B cell (primary cell): ENCODE measurements around the gene TECR. TPM values are rescaled to one million over a fixed set of nuclear protein-coding genes. Genes with fewer than 3 reads are reported as not detected.

Experiments
- ATAC-seq: fragments of 200-7000 bp; cut with Tn5 transposase; one replicate; pipeline ENCODE4 v1.10.0; 2021; ENCODE audit warnings: low read depth, mild to moderate bottlenecking, moderate number of reproducible peaks, moderate library complexity
- CTCF ChIA-PET: fragments of 350-600 bp; sonication (Branson Sonifier 250); formaldehyde crosslinking; loops from one replicate; lab custom pipeline; 2021; ENCODE audit warnings: antibody characterized with exemption, inconsistent platforms; lab: Charles Lee
- POLR2A ChIA-PET: fragments of 350-600 bp; sonication (Branson Sonifier 250); formaldehyde crosslinking; loops from one replicate; lab custom pipeline; 2021; ENCODE audit warnings: antibody characterized with exemption; lab: Charles Lee
- DNase-seq: peaks from one replicate; pipeline ENCODE4 v3.0.0; 2013
- H2AFZ ChIP-seq: 2 replicates; pipeline ENCODE4 v1.6.1; 2012; ENCODE audit warnings: mild to moderate bottlenecking, low read depth, low read length; ENCODE audit not compliant: insufficient read depth, poor library complexity, severe bottlenecking
- H3K27ac ChIP-seq, 2 donors: 1 replicate in 1 of 2; 2 replicates in 1 of 2; pipeline ENCODE4 v1.5.1; 2012 to 2013; ENCODE audit warnings: low read length in 2 of 2, mild to moderate bottlenecking in 2 of 2, moderate library complexity in 1 of 2
- H3K27me3 ChIP-seq, 4 experiments: fragments of 200-600 bp in 1 of 4; sonication (generic) in 1 of 4; replicated peaks in 1 of 4; 1 replicate in 2 of 4; 2 replicates in 2 of 4; pipeline versions ENCODE4 v1.6.1 to v1.7.0; 2013 to 2016; ENCODE audit warnings: low read length in 3 of 4, mild to moderate bottlenecking in 2 of 4, mixed read lengths in 1 of 4, moderate library complexity in 1 of 4; ENCODE audit not compliant: insufficient read depth in 4 of 4, control insufficient read depth in 3 of 4; ENCODE audit errors: control extremely low read depth in 1 of 4
- H3K36me3 ChIP-seq, 2 experiments: replicated peaks in 1 of 2; 1 replicate in 1 of 2; 2 replicates in 1 of 2; pipeline versions ENCODE4 v1.6.1 to v1.7.1; 2013; ENCODE audit warnings: low read length in 1 of 2; ENCODE audit not compliant: insufficient read depth in 2 of 2, control insufficient read depth in 1 of 2; ENCODE audit errors: control extremely low read depth in 1 of 2, extremely low read depth in 1 of 2
- H3K4me1 ChIP-seq, 2 donors: fragments of 200-600 bp in 1 of 2; sonication (generic) in 1 of 2; 1 replicate in 1 of 2; 2 replicates in 1 of 2; pipeline versions ENCODE4 v1.5.1 to v1.6.1; 2013 to 2017; ENCODE audit warnings: low read length in 2 of 2; ENCODE audit not compliant: control insufficient read depth in 2 of 2, insufficient read depth in 2 of 2
- H3K4me2 ChIP-seq: replicated peaks from 2 replicates; pipeline ENCODE3; 2012; ENCODE audit warnings: mild to moderate bottlenecking, low read depth, low read length; ENCODE audit not compliant: poor library complexity, severe bottlenecking
- H3K4me3 ChIP-seq, 5 experiments: fragments of 200-600 bp in 1 of 5; sonication (generic) in 1 of 5; 1 replicate in 3 of 5; 2 replicates in 2 of 5; pipeline versions ENCODE4 v1.5.1 to v1.7.0; 2011 to 2016; ENCODE audit warnings: low read length in 4 of 5, mild to moderate bottlenecking in 4 of 5, low read depth in 2 of 5, control low read depth in 1 of 5, moderate library complexity in 1 of 5; ENCODE audit not compliant: insufficient read depth in 1 of 5; ENCODE audit errors: control extremely low read depth in 1 of 5, extremely low read depth in 1 of 5
- H3K79me2 ChIP-seq: fragments of 200-600 bp; sonication (generic); one replicate; pipeline ENCODE4 v1.6.0; 2016; ENCODE audit warnings: low read length; ENCODE audit not compliant: control insufficient read depth, insufficient read depth
- H3K9ac ChIP-seq: fragments of 200-600 bp; sonication (generic); 2 replicates; pipeline ENCODE4 v1.6.1; 2017; ENCODE audit warnings: mild to moderate bottlenecking, low read length, moderate library complexity
- H3K9me3 ChIP-seq, 3 donors: one replicate each; pipeline versions ENCODE4 v1.6.1 to v1.7.1; 2013; ENCODE audit warnings: low read length in 2 of 3; ENCODE audit not compliant: control insufficient read depth in 2 of 3, insufficient read depth in 1 of 3; ENCODE audit errors: control extremely low read depth in 1 of 3
- H4K20me1 ChIP-seq: 2 replicates; pipeline ENCODE4 v1.6.0; 2012; ENCODE audit warnings: mild to moderate bottlenecking, low read length; ENCODE audit not compliant: insufficient read depth, control insufficient read depth, poor library complexity, severe bottlenecking
- H3K27ac Mint-ChIP-seq: one replicate; pipeline ENCODE4 v1.8.0; 2021; ENCODE audit warnings: mixed read lengths
- H3K27me3 Mint-ChIP-seq: one replicate; pipeline ENCODE4 v1.8.0; 2021; ENCODE audit warnings: mixed read lengths
- H3K4me1 Mint-ChIP-seq: one replicate; pipeline ENCODE4 v1.8.0; 2021; ENCODE audit warnings: mixed read lengths
- H3K4me3 Mint-ChIP-seq: one replicate; pipeline ENCODE4 v1.8.0; 2021; ENCODE audit warnings: mixed read lengths
- H3K9me3 Mint-ChIP-seq: one replicate; pipeline ENCODE4 v1.8.0; 2022; ENCODE audit warnings: mixed read lengths; ENCODE audit not compliant: insufficient read depth
- EZH2 ChIP-seq: IDR thresholded peaks from 2 replicates; pipeline ENCODE4 v1.6.1; 2012; ENCODE audit warnings: borderline replicate concordance, low read depth, mild to moderate bottlenecking, moderate library complexity, low read length; ENCODE audit not compliant: insufficient read depth, poor library complexity, severe bottlenecking
- WGBS: methylation state at CpG from one replicate; pipeline ENCODE4 v1.1.5; 2013; ENCODE audit warnings: missing lambda C conversion rate; ENCODE audit not compliant: insufficient coverage; 5-methylcytosine and 5-hydroxymethylcytosine counted together
- intact Hi-C: fragments of 100-400 bp; cut with micrococcal nuclease; formaldehyde crosslinking; loops from one replicate; pipeline ENCODE4 v1.10.0; 2022
- polyA plus RNA-seq: library from polyadenylated mRNA; depleted of rRNA; stranded (reverse); fragments of >200 nt; gene quantifications from 2 replicates; pipeline ENCODE4 v1.2.3, GENCODE V29; 2012
- total RNA-seq, 2 donors: library from RNA; stranded (reverse); fragments of 120-200 nt in 1 of 2; gene quantifications; 1 replicate in 1 of 2; 2 replicates in 1 of 2; pipeline versions ENCODE4 v1.2.3 to v1.2.4, GENCODE V29; 2013 to 2022
- TF ChIP-seq, protein P1 (sequence below): fragments of 200-600 bp; IDR thresholded peaks from one replicate; pipeline ENCODE4 v1.8.0; 2022; ENCODE audit warnings: antibody characterized with exemption, mild to moderate bottlenecking

The TECR gene
- total and polyA plus RNA-seq, 2 donors (not counting 1 experiment from before 2014, with no cell fraction given): 68.9 to 129 TPM

GRCh38 chr19:14520543-14520942 is 8.9 kb upstream of the TECR start:
- DNase-seq (no peak), ATAC-seq (no peak)
- H3K9ac ChIP-seq: no peak overlapping the region
- H3K27ac Mint-ChIP-seq: no peak overlapping the region
- no peaks in the 10 kb centered on the region for H3K9me3 Mint-ChIP-seq
- no peaks in the 10 kb centered on the region for H3K27me3 ChIP-seq
- POLR2A ChIA-PET: no interaction called here
- H3K27me3 Mint-ChIP-seq: no peaks in the 10 kb centered on the region
- peaks cover 25% of the 10 kb centered on the region for H4K20me1 ChIP-seq
- CTCF ChIA-PET: interaction anchor here (2.4 kb wide), 1 partner anchor 36 kb away, joined by 7 read pairs; no protein-coding TSS in a partner anchor
- peaks cover 0 to 7% of the 10 kb centered on the region in 2 experiments for H3K36me3 ChIP-seq
- intact Hi-C loops: no loop called here
- TF ChIP-seq, protein P1, sequence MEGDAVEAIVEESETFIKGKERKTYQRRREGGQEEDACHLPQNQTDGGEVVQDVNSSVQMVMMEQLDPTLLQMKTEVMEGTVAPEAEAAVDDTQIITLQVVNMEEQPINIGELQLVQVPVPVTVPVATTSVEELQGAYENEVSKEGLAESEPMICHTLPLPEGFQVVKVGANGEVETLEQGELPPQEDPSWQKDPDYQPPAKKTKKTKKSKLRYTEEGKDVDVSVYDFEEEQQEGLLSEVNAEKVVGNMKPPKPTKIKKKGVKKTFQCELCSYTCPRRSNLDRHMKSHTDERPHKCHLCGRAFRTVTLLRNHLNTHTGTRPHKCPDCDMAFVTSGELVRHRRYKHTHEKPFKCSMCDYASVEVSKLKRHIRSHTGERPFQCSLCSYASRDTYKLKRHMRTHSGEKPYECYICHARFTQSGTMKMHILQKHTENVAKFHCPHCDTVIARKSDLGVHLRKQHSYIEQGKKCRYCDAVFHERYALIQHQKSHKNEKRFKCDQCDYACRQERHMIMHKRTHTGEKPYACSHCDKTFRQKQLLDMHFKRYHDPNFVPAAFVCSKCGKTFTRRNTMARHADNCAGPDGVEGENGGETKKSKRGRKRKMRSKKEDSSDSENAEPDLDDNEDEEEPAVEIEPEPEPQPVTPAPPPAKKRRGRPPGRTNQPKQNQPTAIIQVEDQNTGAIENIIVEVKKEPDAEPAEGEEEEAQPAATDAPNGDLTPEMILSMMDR: no peak
- TF ChIP-seq EZH2: no peak
- H3K27ac ChIP-seq: no peak overlapping the region
- WGBS: 92% methylated on average over 2 of the region's 4 CpGs
- peaks cover 47% of the 10 kb centered on the region for H3K4me1 Mint-ChIP-seq
- H2AFZ ChIP-seq: no peak overlapping the region
- no peak overlapping the region for H3K4me2 ChIP-seq
- no peaks in the 10 kb centered on the region for H3K9me3 ChIP-seq
- H3K4me3 Mint-ChIP-seq: no peak overlapping the region
- no peak overlapping the region for H3K4me3 ChIP-seq
- peaks cover 21% of the 10 kb centered on the region for H3K79me2 ChIP-seq
- peaks cover 45 to 53% of the 10 kb centered on the region in 2 donors for H3K4me1 ChIP-seq

DNA sequence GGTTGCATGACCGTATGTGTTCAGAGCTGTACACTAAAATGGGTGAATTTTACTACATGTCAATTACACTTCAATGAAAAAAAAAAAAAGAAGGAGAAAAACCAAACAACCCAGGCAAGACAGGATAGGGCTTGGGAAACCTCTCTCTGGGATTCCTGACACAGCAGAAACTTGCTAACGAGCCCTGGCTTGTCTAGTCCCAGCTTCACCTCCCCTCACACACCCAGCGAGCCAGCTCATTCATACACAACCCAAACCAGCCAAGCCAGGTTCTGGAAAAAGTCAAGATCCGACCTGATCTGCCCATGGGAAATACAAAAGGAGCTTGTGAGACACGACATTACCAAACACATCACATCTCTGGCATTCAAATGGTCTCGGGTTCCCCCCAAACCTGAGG is 3.7 kb upstream of the TECR start:
- H3K4me2 ChIP-seq: no peak overlapping the region
- peaks cover 32% of the 10 kb centered on the region for H3K4me1 Mint-ChIP-seq
- POLR2A ChIA-PET: no interaction called here
- TF ChIP-seq, protein P1: no peak
- no peak for TF ChIP-seq EZH2
- 77% methylated on average over 3 of the region's 6 CpGs for WGBS
- H3K27ac Mint-ChIP-seq: no peak overlapping the region
- no peaks in the 10 kb centered on the region for H4K20me1 ChIP-seq
- DNase-seq: no peak
- CTCF ChIA-PET: interaction anchor here (0.5 to 1.6 kb wide), 6 partner anchors 21 to 250 kb away, joined by 3 to 8 read pairs (median 3); no protein-coding TSS in a partner anchor
- H3K4me3 Mint-ChIP-seq: no peak overlapping the region
- ATAC-seq: no peak
- no peak overlapping the region for H2AFZ ChIP-seq
- H3K4me1 ChIP-seq: peaks cover 35 to 40% of the 10 kb centered on the region in 2 donors
- H3K9me3 Mint-ChIP-seq: no peaks in the 10 kb centered on the region
- H3K27me3 ChIP-seq: no peaks in the 10 kb centered on the region
- no peak overlapping the region for H3K4me3 ChIP-seq
- no peak overlapping the region for H3K9ac ChIP-seq
- no peak overlapping the region for H3K27ac ChIP-seq
- H3K27me3 Mint-ChIP-seq: no peaks in the 10 kb centered on the region
- intact Hi-C loops: no loop called here
- H3K36me3 ChIP-seq: no peaks in the 10 kb centered on the region
- no peaks in the 10 kb centered on the region for H3K9me3 ChIP-seq
- H3K79me2 ChIP-seq: peaks cover 9% of the 10 kb centered on the region
